HG03469 (cell line): ENCODE measurements around the gene CCDC33.

Source experiments
- ATAC-seq: cut with Tn5 transposase; IDR thresholded peaks from one replicate; pipeline ENCODE4 v1.9.1; 2021; ENCODE audit warnings: mild to moderate bottlenecking, moderate library complexity, moderate number of reproducible peaks; ENCODE audit not compliant: unreplicated experiment

The CCDC33 gene

GRCh38 chr15:74330861-74331408, 94.8 kb downstream of the CCDC33 start:
- ATAC-seq: no peak

GRCh38 chr15:74332011-74332410, 95.9 kb downstream of the CCDC33 start:
- no peak for ATAC-seq

DNA sequence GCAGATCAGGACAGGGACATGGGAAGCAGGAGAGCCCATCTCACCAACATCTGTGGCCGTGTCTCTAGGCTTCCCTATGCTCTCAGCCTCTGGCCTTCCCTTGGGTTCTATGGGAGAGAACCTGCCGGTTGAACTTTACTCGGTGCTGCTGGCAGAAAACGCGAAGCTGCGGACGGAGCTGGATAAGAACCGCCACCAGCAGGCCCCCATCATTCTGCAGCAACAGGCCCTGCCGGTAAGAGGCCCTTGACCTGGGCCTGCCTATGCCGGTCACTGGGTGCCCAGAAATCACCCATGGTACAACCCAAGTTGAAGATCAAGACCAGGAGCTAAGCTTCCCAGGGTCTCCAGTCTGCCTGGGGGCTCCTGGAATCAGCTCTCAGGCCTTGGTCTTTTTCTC, 96.5 kb downstream of the CCDC33 start:
- ATAC-seq: no peak

GRCh38 chr15:74333093-74333492, 97.0 kb downstream of the CCDC33 start:
- no peak for ATAC-seq

DNA sequence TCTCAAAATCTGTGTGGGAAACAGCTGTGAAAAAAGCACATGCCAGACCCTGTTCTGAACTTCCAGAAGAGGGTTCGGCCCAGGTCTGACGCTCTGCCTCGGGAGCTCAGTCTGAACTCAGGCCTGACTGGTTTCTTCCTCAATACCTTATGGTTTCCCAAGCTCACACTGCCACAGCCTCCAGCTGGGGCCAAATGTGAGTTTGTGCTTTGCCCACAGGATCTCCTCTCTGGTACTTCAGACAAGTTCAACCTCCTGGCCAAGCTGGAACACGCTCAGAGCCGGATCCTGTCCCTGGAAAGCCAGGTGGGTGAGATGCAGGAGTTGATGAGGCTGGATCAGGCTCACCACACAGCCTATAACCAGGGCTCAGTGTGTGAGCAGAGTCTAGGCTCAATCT, 97.5 kb downstream of the CCDC33 start:
- no peak for ATAC-seq

DNA sequence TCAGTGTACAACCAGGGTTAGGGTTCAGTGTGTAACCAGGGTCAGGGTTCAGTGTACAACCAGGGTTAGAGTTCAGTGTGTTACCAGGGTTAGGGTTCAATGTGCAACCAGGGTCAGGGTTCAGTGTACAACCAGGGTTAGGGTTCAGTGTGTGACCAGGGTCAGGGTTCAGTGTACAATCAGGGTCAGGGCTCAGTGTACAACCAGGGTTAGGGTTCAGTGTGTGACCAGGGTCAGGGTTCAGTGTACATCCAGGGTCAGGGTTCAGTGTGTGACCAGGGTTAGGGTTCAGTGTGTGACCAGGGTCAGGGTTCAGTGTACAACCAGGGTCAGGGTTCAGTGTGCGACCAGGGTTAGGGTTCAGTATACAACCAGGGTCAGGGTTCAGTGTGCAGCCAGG, 98.0 kb downstream of the CCDC33 start:
- no peak for ATAC-seq

- no peak for ATAC-seq
Measured at GRCh38 chr15:74335396-74335795, 99.3 kb downstream of the CCDC33 start.

GRCh38 chr15:74336061-74337005, 100.2 kb downstream of the CCDC33 start:
- no peak for ATAC-seq

- ATAC-seq: no peak
Measured at GRCh38 chr15:74337146-74337545, 101.0 kb downstream of the CCDC33 start.

GRCh38 chr15:74337607-74338211, 101.6 kb downstream of the CCDC33 start:
- ATAC-seq: no peak

GRCh38 chr15:74338676-74339075, 102.5 kb downstream of the CCDC33 start:
- no peak for ATAC-seq

DNA sequence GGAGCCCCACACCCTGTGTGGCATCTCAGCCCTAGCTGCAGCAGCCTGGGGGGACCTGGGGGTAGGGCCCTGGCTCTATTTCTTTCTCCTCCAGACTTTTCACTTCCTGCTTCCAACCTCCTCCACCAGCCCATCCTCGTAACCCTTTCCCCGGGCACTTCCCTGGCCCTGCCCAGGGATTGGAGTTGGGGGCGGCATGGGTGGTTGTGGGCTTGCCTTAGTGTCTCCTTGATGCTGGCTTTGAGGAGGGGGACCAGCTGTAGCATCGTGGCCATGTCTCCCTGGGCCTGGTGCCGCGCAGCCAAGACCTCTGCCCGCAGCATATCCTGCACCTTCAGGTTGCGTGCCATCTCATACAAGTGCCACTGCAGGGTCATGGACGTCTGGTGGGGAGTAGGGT, 103.2 kb downstream of the CCDC33 start:
- ATAC-seq: no peak

- no peak for ATAC-seq
Measured at GRCh38 chr15:74340150-74340549, 104.0 kb downstream of the CCDC33 start.

- no peak for ATAC-seq
Measured at GRCh38 chr15:74343127-74343796, 107.1 kb downstream of the CCDC33 start.

DNA sequence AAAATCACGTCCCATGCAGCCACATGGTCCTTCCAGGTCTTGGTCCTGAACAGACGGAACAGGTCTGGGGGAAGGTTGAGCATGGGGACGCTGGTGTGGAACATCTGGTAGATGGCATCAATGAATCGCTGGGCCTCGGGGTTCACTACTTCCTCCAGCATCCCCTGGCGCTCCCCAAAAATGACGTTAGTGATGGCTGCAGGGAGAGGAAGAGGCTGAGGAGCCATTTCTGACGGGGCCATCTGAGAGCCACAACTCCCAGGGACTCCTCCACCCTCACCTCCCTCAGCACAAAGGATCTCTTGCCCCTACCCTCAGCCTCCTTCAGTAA, 107.6 kb downstream of the CCDC33 start:
- no peak for ATAC-seq

- ATAC-seq: no peak
Measured at GRCh38 chr15:74345051-74345450, 108.9 kb downstream of the CCDC33 start.

DNA sequence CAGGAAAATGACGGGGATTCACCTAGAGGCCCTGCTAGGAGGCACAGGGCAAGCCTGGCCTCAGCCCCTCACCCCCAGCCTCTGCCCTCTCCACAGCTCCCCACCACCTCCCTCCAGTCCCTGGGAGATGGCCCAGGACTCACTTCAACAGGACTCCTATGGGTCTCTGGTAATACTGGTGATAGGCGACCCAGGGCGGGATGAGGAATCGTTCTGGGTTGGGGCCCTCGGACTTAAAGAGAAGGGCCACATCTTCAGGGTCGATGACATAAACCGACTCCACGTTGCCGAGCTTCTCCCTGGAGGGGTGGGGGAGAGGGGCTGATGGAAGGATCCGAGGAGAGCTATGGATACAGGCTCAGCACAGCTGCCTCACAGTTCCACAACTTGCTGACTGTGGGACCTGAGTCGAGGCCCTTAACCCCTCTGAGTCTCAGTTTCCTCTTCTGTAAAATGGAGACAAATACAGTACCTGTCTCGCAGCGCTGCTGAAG, 111.7 kb downstream of the CCDC33 start:
- ATAC-seq: no peak

DNA sequence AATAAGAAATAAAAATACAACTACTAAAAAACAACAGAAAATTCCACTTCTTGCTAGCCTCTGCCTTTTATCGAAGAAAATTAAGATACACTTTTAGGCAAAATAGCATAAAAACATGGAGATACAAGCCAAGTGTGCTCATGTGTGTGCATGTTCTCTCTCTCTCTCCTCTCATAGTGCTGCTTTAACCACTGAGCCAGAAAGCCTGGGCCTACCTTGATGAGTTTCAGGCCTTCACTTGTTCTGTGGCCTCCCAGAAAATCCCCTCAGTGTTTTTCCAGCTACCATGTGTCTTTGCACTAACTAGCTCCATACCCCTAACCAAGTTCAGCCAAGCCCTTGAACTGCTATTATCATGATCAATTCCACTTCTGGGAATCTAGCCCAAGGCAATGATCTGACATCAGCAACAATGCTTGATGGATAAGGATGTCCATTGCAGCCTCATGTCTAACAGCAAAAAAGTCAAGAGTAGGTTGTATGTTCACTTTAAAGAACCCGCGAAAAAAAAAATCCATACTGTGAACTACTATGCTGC, 113.2 kb downstream of the CCDC33 start:
- ATAC-seq: no peak

GRCh38 chr15:74350295-74351275, 114.5 kb downstream of the CCDC33 start:
- ATAC-seq: no peak

DNA sequence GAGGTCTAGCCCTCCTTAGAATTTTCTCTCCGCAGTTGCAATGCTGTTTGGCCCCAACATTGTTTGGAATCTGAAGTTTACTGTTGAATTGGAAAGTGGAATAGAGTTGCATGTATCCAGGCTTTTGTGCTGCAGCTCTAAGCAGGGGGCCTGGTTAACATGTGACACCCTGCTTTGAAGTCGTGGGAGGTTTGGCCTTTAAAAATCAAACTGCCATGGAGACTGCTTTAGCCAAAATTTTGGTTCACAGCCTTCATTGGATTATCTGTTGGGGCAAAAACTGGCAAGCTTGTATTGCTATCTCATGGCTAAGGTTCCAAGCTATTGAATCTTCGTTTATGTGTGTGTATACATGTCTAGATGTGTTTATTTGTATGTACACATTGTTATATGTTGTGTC, 115.5 kb downstream of the CCDC33 start:
- no peak for ATAC-seq
